A549 (cell line): ENCODE measurements around the gene HOXB4. TPM values are rescaled to one million over a fixed set of nuclear protein-coding genes. Genes with fewer than 3 reads are reported as not detected.

Source experiments
- ATAC-seq, 2 experiments: fragments of 200-7000 bp in 1 of 2; fragments of >200 bp in 1 of 2; cut with Nextera tagmentation in 1 of 2; cut with Tn5 transposase in 1 of 2; 3 replicates each; pipeline versions ENCODE4 v1.8.0 to v1.9.1; 2018 to 2020; ENCODE audit warnings: mild to moderate bottlenecking in 1 of 2, moderate library complexity in 1 of 2
- CTCF ChIA-PET: fragments of 300-600 bp; sonication (Branson Sonifier 250); formaldehyde crosslinking; extraction: SDS; loops from one replicate; lab custom pipeline; 2021; ENCODE audit warnings: antibody characterized with exemption, inconsistent platforms; lab: Yijun Ruan, JAX
- POLR2A ChIA-PET: fragments of 350-600 bp; formaldehyde crosslinking; extraction: SDS; loops from one replicate; lab custom pipeline; 2021; ENCODE audit warnings: antibody characterized with exemption, inconsistent platforms; lab: Yijun Ruan, JAX
- DNase-seq, 2 experiments: peaks; one replicate each; pipeline versions ENCODE4 v3.0.0 to v3.0.0-alpha.2; 2011 to 2016; ENCODE audit warnings: low read depth in 1 of 2, low spot score in 1 of 2
- FAIRE-seq: peaks from 2 replicates; lab custom pipeline; 2011; peaks lifted over from hg19 to GRCh38; lab: Jason Lieb, UNC
- H3K27ac ChIP-seq, 2 experiments: fragments of >200 bp; sonication (Bioruptor Twin); formaldehyde crosslinking; 3 replicates each; pipeline ENCODE4 v1.5.1; 2016 to 2017
- H3K4me1 ChIP-seq: fragments of >200 bp; sonication (Bioruptor Twin); formaldehyde crosslinking; 3 replicates; pipeline ENCODE4 v1.6.1; 2016
- H3K4me2 ChIP-seq: fragments of >200 bp; sonication (Bioruptor Twin); formaldehyde crosslinking; 3 replicates; pipeline ENCODE4 v1.6.1; 2016
- H3K4me3 ChIP-seq: fragments of >200 bp; sonication (Bioruptor Twin); formaldehyde crosslinking; 3 replicates; pipeline ENCODE4 v1.5.1; 2016
- H3K9me3 ChIP-seq: fragments of >200 bp; sonication (Bioruptor Twin); formaldehyde crosslinking; 3 replicates; pipeline ENCODE4 v1.6.1; 2016
- BCL3 ChIP-seq: fragments of >200 bp; sonication (Bioruptor Twin); formaldehyde crosslinking; IDR thresholded peaks from 3 replicates; pipeline ENCODE4 v1.6.1; 2016
- CBX8 ChIP-seq: fragments of 200-600 bp; sonication (generic); IDR thresholded peaks from 2 replicates; pipeline ENCODE4 v1.6.1; 2016
- CEBPB ChIP-seq, 2 experiments: fragments of >200 bp in 1 of 2; sonication (Bioruptor Twin) in 1 of 2; formaldehyde crosslinking in 1 of 2; IDR thresholded peaks; 2 replicates each; pipeline ENCODE4 v1.6.1; 2012 to 2016
- CHD2 ChIP-seq: fragments of 150-350 bp; IDR thresholded peaks from 2 replicates; pipeline ENCODE4 v1.6.1; 2014; ENCODE audit warnings: low read length; ENCODE audit not compliant: partially characterized antibody
- GATA3 ChIP-seq: IDR thresholded peaks from 2 replicates; pipeline ENCODE4 v1.6.1; 2012; ENCODE audit warnings: borderline replicate concordance
- HES2 ChIP-seq: fragments of >200 bp; sonication (Bioruptor Twin); formaldehyde crosslinking; IDR thresholded peaks from 2 replicates; pipeline ENCODE4 v1.6.1; 2016
- HEYL ChIP-seq: fragments of 250-450 bp; sonication (Bioruptor Pico); IDR thresholded peaks from 2 replicates; pipeline ENCODE4 v1.8.0; 2021; ENCODE audit warnings: mild to moderate bottlenecking, moderate library complexity
- HOXB5 ChIP-seq: fragments of 250-450 bp; sonication (Bioruptor Pico); IDR thresholded peaks from 2 replicates; pipeline ENCODE4 v1.5.0; 2020; ENCODE audit warnings: mild to moderate bottlenecking, moderate library complexity
- JUN ChIP-seq, 2 experiments: fragments of >200 bp; sonication (Bioruptor Twin); formaldehyde crosslinking; IDR thresholded peaks; 2 replicates in 1 of 2; 3 replicates in 1 of 2; pipeline ENCODE4 v1.6.1; 2016 to 2017
- KDM1A ChIP-seq: fragments of 200-600 bp; sonication (generic); IDR thresholded peaks from 2 replicates; pipeline ENCODE4 v1.6.1; 2016; ENCODE audit warnings: low read depth, mild to moderate bottlenecking
- MAFK ChIP-seq: fragments of 450-650 bp; IDR thresholded peaks from 2 replicates; pipeline ENCODE4 v1.6.1; 2014; ENCODE audit not compliant: partially characterized antibody
- MAZ ChIP-seq: fragments of 150-350 bp; IDR thresholded peaks from 2 replicates; pipeline ENCODE4 v1.6.1; 2014; ENCODE audit warnings: antibody characterized with exemption, low read depth, low read length, borderline replicate concordance
- NPAS2 ChIP-seq: fragments of 250-450 bp; sonication (Bioruptor Pico); IDR thresholded peaks from 2 replicates; pipeline ENCODE4 v1.8.0; 2022; ENCODE audit warnings: mild to moderate bottlenecking, moderate library complexity, borderline replicate concordance
- PBX3 ChIP-seq: IDR thresholded peaks from 2 replicates; pipeline ENCODE4 v1.6.1; 2012
- PHF8 ChIP-seq: fragments of 200-600 bp; sonication (generic); IDR thresholded peaks from 2 replicates; pipeline ENCODE4 v1.6.1; 2016; ENCODE audit warnings: low read depth, mild to moderate bottlenecking, antibody characterized with exemption, moderate library complexity, borderline replicate concordance
- POLR2A ChIP-seq: IDR thresholded peaks from 2 replicates; pipeline ENCODE4 v1.6.1; 2012; ENCODE audit warnings: mild to moderate bottlenecking, low read length
- POLR2AphosphoS2 ChIP-seq: conservative IDR thresholded peaks from 2 replicates; pipeline ENCODE4 v1.6.1; 2012; ENCODE audit warnings: low read length, improper control_type of control experiment, inconsistent platforms
- RAD21 ChIP-seq, 2 experiments: fragments of >200 bp in 1 of 2; sonication (Bioruptor Twin) in 1 of 2; formaldehyde crosslinking in 1 of 2; IDR thresholded peaks in 1 of 2; conservative IDR thresholded peaks in 1 of 2; 2 replicates in 1 of 2; 3 replicates in 1 of 2; pipeline ENCODE4 v1.6.1; 2012 to 2018; ENCODE audit warnings: inconsistent platforms in 1 of 2
- RARB ChIP-seq: fragments of 250-450 bp; sonication (Bioruptor Pico); IDR thresholded peaks from 2 replicates; pipeline ENCODE4 v1.8.0; 2021; ENCODE audit warnings: mild to moderate bottlenecking, moderate library complexity
- RCOR1 ChIP-seq: fragments of 150-350 bp; IDR thresholded peaks from 2 replicates; pipeline ENCODE4 v1.6.1; 2014; ENCODE audit warnings: antibody characterized with exemption, low read length, low read depth
- REST ChIP-seq: fragments of 200-600 bp; sonication (generic); IDR thresholded peaks from 2 replicates; pipeline ENCODE4 v1.6.1; 2016; ENCODE audit warnings: antibody characterized with exemption, mild to moderate bottlenecking, moderate library complexity
- RNF2 ChIP-seq: fragments of 200-600 bp; sonication (generic); IDR thresholded peaks from 2 replicates; pipeline ENCODE4 v1.6.1; 2016; ENCODE audit warnings: low read depth, mild to moderate bottlenecking, antibody characterized with exemption, moderate library complexity, borderline replicate concordance
- SMC3 ChIP-seq: fragments of >200 bp; sonication (Bioruptor Twin); formaldehyde crosslinking; IDR thresholded peaks from 3 replicates; pipeline ENCODE4 v1.6.1; 2018; ENCODE audit warnings: inconsistent platforms
- SREBF2 ChIP-seq: fragments of 450-650 bp; IDR thresholded peaks from 2 replicates; pipeline ENCODE4 v1.6.1; 2014; ENCODE audit warnings: mild to moderate bottlenecking, moderate library complexity
- TP53 ChIP-seq: fragments of 250-450 bp; sonication (Bioruptor Pico); IDR thresholded peaks from 2 replicates; pipeline ENCODE4 v1.5.0; 2021; ENCODE audit warnings: mild to moderate bottlenecking, moderate library complexity
- ZFP36 ChIP-seq: fragments of 450-650 bp; IDR thresholded peaks from 2 replicates; pipeline ENCODE4 v1.6.1; 2014; ENCODE audit warnings: borderline replicate concordance; ENCODE audit not compliant: partially characterized antibody
- WGBS: methylation state at CpG from one replicate; pipeline ENCODE4 v1.1.6; 2017; ENCODE audit errors: missing lambda C conversion rate; 5-methylcytosine and 5-hydroxymethylcytosine counted together
- polyA plus RNA-seq, 4 experiments: library from polyadenylated mRNA; depleted of rRNA in 3 of 4; stranded (reverse); fragments of >200 nt; fragmentation: RNase III in 1 of 4; extraction: RNeasy Plus Mini Kit Qiagen cat#74134 plus additional on column Dnase treatment in 1 of 4; gene quantifications; 2 replicates in 3 of 4; 3 replicates in 1 of 4; pipeline ENCODE4 v1.2.3, GENCODE V29; 2011 to 2017

The HOXB4 gene
- polyA plus RNA-seq, 2 of the 4 experiments (the other 2 are of a cell fraction) = 0.30 to 0.74 TPM

GRCh38 chr17:48626245-48627117, 48.3 kb upstream of the HOXB4 start, which contains the start of gene HOXB9:
Gene HOXB9 (minus strand): TSS chr17:48626358. CDS start chr17:48626269, 89 bp downstream.
- H3K4me1 ChIP-seq = peaks cover 19% of the 10 kb centered on the region; the same call in 2 of the 3 replicates
- peak within 1 kb of the TSS; percentile 92 for H3K4me2 ChIP-seq
- ATAC-seq (peak; percentile 69), FAIRE-seq (no peak), DNase-seq (peak; percentile 86)
- POLR2A ChIA-PET = interaction anchor here (0.6 to 2.9 kb wide), 11 partner anchors 10 to 578 kb away, joined by 3 to 45 read pairs (median 5); partner anchors contain the start of genes HOXB8 and NFE2L1
- CTCF ChIA-PET = interaction anchor here (0.8 to 9.7 kb wide), 16 partner anchors 8 to 601 kb away, joined by 3 to 118 read pairs (median 5); partner anchors contain the start of gene HOXB8
- TF ChIP-seq CHD2 (no peak), JUN (IDR thresholded peaks at IDR 0.05) (peak in 1 of 2 experiments; percentile 70; a peak in 3 of 5 replicates), KDM1A (no peak), HOXB5 (CRISPR knock-in tag) (peak; percentile 47; the same call in 1 of the 2 replicates), TP53 (CRISPR knock-in tag) (no peak), HES2 (no peak), MAZ (peak; percentile 69; the same call in 1 of the 2 replicates), CEBPB (IDR thresholded peaks at IDR 0.05) (peak; percentile 49 to 69; a peak in 3 of 4 replicates), PHF8 (peak; percentile 18; the same call in 1 of the 2 replicates), MAFK (peak; percentile 77), RNF2 (0 out of 2 replicates have a peak, but pooled peaks have one; percentile 12), BCL3 (peak; percentile 76; the same call in 2 of the 3 replicates), GATA3 (0 out of 2 replicates have a peak, but pooled peaks have one; percentile 19), POLR2A (peak; percentile 41), SMC3 (no peak), PBX3 (0 out of 2 replicates have a peak, but pooled peaks have one; percentile 56)
- peak within 1 kb of the TSS; percentile 89 to 95 for H3K27ac ChIP-seq
- H3K9me3 ChIP-seq = no peaks in the 10 kb centered on the region
- H3K4me3 ChIP-seq = peak within 1 kb of the TSS; percentile 72
- WGBS = 9% methylated on average over 29 of the region's 50 CpGs

- no peak for FAIRE-seq
- TF ChIP-seq ZFP36 = no peak
- TF ChIP-seq POLR2AphosphoS2 = peak; percentile 51; the same call in 1 of the 2 replicates
- no peak for TF ChIP-seq HEYL (CRISPR knock-in tag)
- no peak for TF ChIP-seq RARB
- no peak for TF ChIP-seq REST
- no peak for TF ChIP-seq MAFK
- TF ChIP-seq HOXB5 (CRISPR knock-in tag) = no peak
- no peak for TF ChIP-seq RAD21 (conservative IDR thresholded peaks at IDR 0.05 in 1 of 2, IDR thresholded peaks at IDR 0.05 in 1 of 2)
- TF ChIP-seq NPAS2 = no peak
- no peak for TF ChIP-seq RCOR1
- no peak for TF ChIP-seq SREBF2
- TF ChIP-seq HES2 = no peak
- no peak for TF ChIP-seq CHD2
- peak; percentile 71; the same call in 1 of the 2 replicates for TF ChIP-seq PHF8
- no peak for TF ChIP-seq GATA3
- no peak for TF ChIP-seq CBX8
Observed at GRCh38 chr17:48625495-48626244, 47.5 kb upstream of the HOXB4 start.

More at GRCh38 chr17:48625495-48626244, 47.5 kb upstream of the HOXB4 start:
- Histone ChIP-seq H3K4me3 (peak overlapping the region; percentile 72), H3K4me2 (peak overlapping the region; percentile 92), H3K27ac (peak overlapping the region; percentile 89 to 95), H3K4me1 (peaks cover 15% of the 10 kb centered on the region; the same call in 2 of the 3 replicates), H3K9me3 (no peaks in the 10 kb centered on the region)
- ChIA-PET CTCF (interaction anchor here (0.6 to 9.7 kb wide), 16 partner anchors 11 to 1077 kb away, joined by 3 to 118 read pairs (median 5); partner anchors contain the start of gene HOXB8), POLR2A (interaction anchor here (0.5 to 2.9 kb wide), 16 partner anchors 11 to 577 kb away, joined by 3 to 45 read pairs (median 4); partner anchors contain the start of genes HOXB8 and NFE2L1)
- WGBS = under 1% methylated on average over 52 of the region's 69 CpGs
- DNase-seq (peak; percentile 66 to 84), ATAC-seq (peak; percentile 66 to 82)
